ENCODE results near the gene HPCAL4.

- TF ChIP-seq POLR2A (IDR thresholded peaks at IDR 0.05; ENCODE audit: low read depth) (no peak), CTCF (IDR thresholded peaks at IDR 0.05) (no peak), EP300 (IDR thresholded peaks at IDR 0.05) (no peak)
Measured at GRCh38 chr1:39688706-39689105, 2.5 kb downstream of the HPCAL4 start.

Measured in esophagus muscularis mucosa (tissue), 4 donors.